Cardiac fibroblast (primary cell): ENCODE data around the gene ELAVL3.

Experiments
- DNase-seq, 2 donors: peaks; one replicate each; pipeline versions ENCODE4 v3.0.0 to v3.0.0-alpha.2; 2010; ENCODE audit warnings: low read depth in 2 of 2
- H3K4me3 ChIP-seq, 2 donors: replicated peaks in 1 of 2; 1 replicate in 1 of 2; 2 replicates in 1 of 2; pipeline ENCODE4 v1.5.1; 2011; ENCODE audit warnings: low read depth in 2 of 2, low read length in 2 of 2, mild to moderate bottlenecking in 2 of 2, moderate library complexity in 1 of 2
- CTCF ChIP-seq: IDR thresholded peaks from one replicate; pipeline ENCODE4 v1.5.1; 2011; ENCODE audit warnings: low read depth, mild to moderate bottlenecking, low read length, inconsistent platforms

Gene ELAVL3

GRCh38 chr19:11507370-11508078, 26.7 kb upstream of the ELAVL3 start:
- TF ChIP-seq CTCF: no peak
- no peak for DNase-seq
- H3K4me3 ChIP-seq: no peak overlapping the region

- no peak for TF ChIP-seq CTCF
- DNase-seq: no peak
- H3K4me3 ChIP-seq: no peak overlapping the region
Observed at GRCh38 chr19:11506967-11507366, 26.1 kb upstream of the ELAVL3 start.

GRCh38 chr19:11506101-11506555, 25.3 kb upstream of the ELAVL3 start:
- no peak for TF ChIP-seq CTCF
- no peak for DNase-seq
- H3K4me3 ChIP-seq: peak overlapping the region; percentile 46 to 70

GRCh38 chr19:11505504-11506100, 24.8 kb upstream of the ELAVL3 start, which contains the start of gene ZNF653:
Gene ZNF653, minus strand, starts transcription at chr19:11505839. Its CDS starts 53 bp downstream, at chr19:11505786.
- no peak for TF ChIP-seq CTCF
- peak within 1 kb of the TSS; percentile 46 to 70 for H3K4me3 ChIP-seq
- peak; percentile 96 for DNase-seq

- no peak for TF ChIP-seq CTCF
- peak; percentile 94 to 96 for DNase-seq
- H3K4me3 ChIP-seq: peak overlapping the region; percentile 46 to 70
Observed at GRCh38 chr19:11505032-11505503, 24.2 kb upstream of the ELAVL3 start.

GRCh38 chr19:11504502-11505031, 23.7 kb upstream of the ELAVL3 start:
- DNase-seq: no peak
- no peak for TF ChIP-seq CTCF
- peak overlapping the region; percentile 46 to 70 for H3K4me3 ChIP-seq
